GM12878 (cell line): ENCODE data around the gene ABI2. TPM values are rescaled to one million over a fixed set of nuclear protein-coding genes. Genes with fewer than 3 reads are reported as not detected.

Source experiments
- ATAC-seq: fragments of 200-7000 bp; cut with Tn5 transposase; 3 replicates; pipeline ENCODE4 v1.9.1; 2020; ENCODE audit warnings: mild to moderate bottlenecking, moderate library complexity
- BruUV-seq: library from RNA; stranded (reverse); fragments of 400-500 nt; replicated peaks from 2 replicates; lab custom pipeline; 2021; lab: Mats Ljungman, UMichigan
- CTCF ChIA-PET: fragments of 300-600 bp; sonication (Branson Sonifier 250); formaldehyde crosslinking; extraction: SDS; loops from one replicate; lab custom pipeline; 2021; ENCODE audit warnings: inconsistent platforms; lab: Yijun Ruan, JAX
- POLR2A ChIA-PET: fragments of 350-600 bp; formaldehyde crosslinking; extraction: SDS; loops from one replicate; lab custom pipeline; 2021; ENCODE audit warnings: inconsistent platforms; lab: Charles Lee
- RAD21 ChIA-PET: fragments of 300-600 bp; sonication (Branson Sonifier 250); formaldehyde crosslinking; loops from one replicate; lab custom pipeline; 2023; ENCODE audit warnings: antibody characterized with exemption; ENCODE audit not compliant: unreplicated experiment; lab: Charles Lee
- SMC1A ChIA-PET: fragments of 300-600 bp; sonication (Branson Sonifier 250); formaldehyde crosslinking; loops from one replicate; lab custom pipeline; 2023; ENCODE audit not compliant: unreplicated experiment, uncharacterized antibody; lab: Charles Lee
- DNase-seq: peaks from one replicate; pipeline ENCODE4 v3.0.0-alpha.2; 2011; ENCODE audit warnings: low read depth, low spot score
- FAIRE-seq: peaks from 3 replicates; lab custom pipeline; 2011; peaks lifted over from hg19 to GRCh38; lab: Jason Lieb, UNC
- H2AFZ ChIP-seq: 2 replicates; pipeline ENCODE4 v1.6.0; 2011; ENCODE audit warnings: low read depth, low read length, control low read depth; ENCODE audit not compliant: control insufficient read depth
- H3K27ac ChIP-seq: 2 replicates; pipeline ENCODE4 v1.5.1; 2011; ENCODE audit warnings: control low read depth; ENCODE audit not compliant: control insufficient read depth, insufficient read depth
- H3K27me3 ChIP-seq, 2 experiments: replicated peaks in 1 of 2; 2 replicates each; pipeline versions ENCODE4 v1.6.0 to v1.6.1; 2011; ENCODE audit warnings: low read length in 1 of 2; ENCODE audit not compliant: control insufficient read depth in 2 of 2, insufficient read depth in 2 of 2
- H3K36me3 ChIP-seq, 2 experiments: 2 replicates each; pipeline ENCODE4 v1.5.1; 2011; ENCODE audit warnings: low read length in 1 of 2; ENCODE audit not compliant: control insufficient read depth in 2 of 2, insufficient read depth in 2 of 2
- H3K4me1 ChIP-seq: 2 replicates; pipeline ENCODE4 v1.6.1; 2011; ENCODE audit warnings: mild to moderate bottlenecking, low read length, moderate library complexity, mixed read lengths; ENCODE audit not compliant: control insufficient read depth, insufficient read depth
- H3K4me2 ChIP-seq: 2 replicates; pipeline ENCODE4 v1.6.0; 2011; ENCODE audit warnings: control low read depth; ENCODE audit not compliant: control insufficient read depth, insufficient read depth
- H3K4me3 ChIP-seq: fragments of 200-600 bp; sonication (generic); 2 replicates; pipeline ENCODE4 v1.5.1; 2016
- H3K79me2 ChIP-seq: 2 replicates; pipeline ENCODE4 v1.6.0; 2011; ENCODE audit warnings: low read length; ENCODE audit not compliant: control insufficient read depth, insufficient read depth
- H3K9ac ChIP-seq: 2 replicates; pipeline ENCODE4 v1.8.0; 2011; ENCODE audit warnings: low read length, control low read depth, mixed read lengths; ENCODE audit not compliant: control insufficient read depth, insufficient read depth
- H3K9me3 ChIP-seq: replicated peaks from 3 replicates; pipeline ENCODE4 v1.5.1; 2011; ENCODE audit warnings: mild to moderate bottlenecking, low read length; ENCODE audit not compliant: control insufficient read depth, insufficient read depth
- H4K20me1 ChIP-seq: 2 replicates; pipeline ENCODE4 v1.6.0; 2011; ENCODE audit not compliant: control insufficient read depth, insufficient read depth
- CHD1 ChIP-seq: IDR thresholded peaks from 2 replicates; pipeline ENCODE4 v1.6.1; 2012; ENCODE audit warnings: low read depth, low read length, improper control_type of control experiment
- EGR1 ChIP-seq, 2 experiments: IDR thresholded peaks; 1 replicate in 1 of 2; 2 replicates in 1 of 2; pipeline ENCODE4 v1.6.1; 2011 to 2012; ENCODE audit warnings: low read depth in 2 of 2, low read length in 2 of 2, borderline replicate concordance in 1 of 2, mild to moderate bottlenecking in 1 of 2, moderate library complexity in 1 of 2
- MEF2A ChIP-seq: IDR thresholded peaks from 2 replicates; pipeline ENCODE4 v1.6.1; 2011; ENCODE audit warnings: low read depth, mild to moderate bottlenecking, low read length, moderate library complexity; ENCODE audit not compliant: insufficient read depth
- NFIC ChIP-seq: IDR thresholded peaks from 2 replicates; pipeline ENCODE4 v1.6.1; 2012; ENCODE audit warnings: low read depth, mild to moderate bottlenecking, inconsistent platforms, low read length, moderate library complexity
- PAX5 ChIP-seq: IDR thresholded peaks from 2 replicates; pipeline ENCODE4 v1.6.1; 2011; ENCODE audit warnings: low read depth, low read length, borderline replicate concordance
- POLR2A ChIP-seq: IDR thresholded peaks from 2 replicates; pipeline ENCODE4 v1.6.1; 2011; ENCODE audit warnings: low read depth, mild to moderate bottlenecking, low read length
- RUNX3 ChIP-seq: IDR thresholded peaks from 2 replicates; pipeline ENCODE4 v1.6.1; 2012; ENCODE audit warnings: low read length, inconsistent platforms
- SIN3A ChIP-seq: IDR thresholded peaks from 2 replicates; pipeline ENCODE4 v1.6.1; 2012; ENCODE audit warnings: low read depth, low read length, improper control_type of control experiment
- ZNF217 ChIP-seq: fragments of 450-650 bp; IDR thresholded peaks from 2 replicates; pipeline ENCODE4 v1.6.1; 2017; ENCODE audit warnings: antibody characterized with exemption, mild to moderate bottlenecking
- ZNF384 ChIP-seq: IDR thresholded peaks from 2 replicates; pipeline ENCODE4 v1.6.1; 2012; ENCODE audit warnings: low read depth, mild to moderate bottlenecking, low read length, improper control_type of control experiment, borderline replicate concordance
- ZNF622 ChIP-seq: fragments of 450-650 bp; IDR thresholded peaks from 2 replicates; pipeline ENCODE4 v1.6.1; 2017; ENCODE audit warnings: mild to moderate bottlenecking, inconsistent platforms
- WGBS: methylation state at CpG from one replicate; pipeline ENCODE4 v1.1.6; 2016; ENCODE audit warnings: low lambda C conversion rate; ENCODE audit not compliant: insufficient replicate concordance, insufficient coverage; ENCODE audit errors: missing lambda C conversion rate; 5-methylcytosine and 5-hydroxymethylcytosine counted together
- in situ Hi-C: fragments of 300-500 bp; cut with MboI; formaldehyde crosslinking; loops from 9 replicates; pipeline ENCODE4 v1.14.3; 2018; ENCODE audit warnings: mixed read lengths
- intact Hi-C: fragments of 100-400 bp; cut with micrococcal nuclease; formaldehyde crosslinking; loops from one replicate; pipeline ENCODE4 v1.14.2; 2022; ENCODE audit not compliant: unreplicated experiment
- polyA plus RNA-seq, 11 experiments: library from polyadenylated mRNA; depleted of rRNA in 4 of 11; unstranded in 6 of 11; stranded (reverse) in 5 of 11; fragments of >200 nt; fragmentation: Nextera tagmentation in 4 of 11; fragmentation: Illumina TruSeq in 1 of 11; extraction: Ambion mirVana in 4 of 11; extraction: Trizol in 1 of 11; gene quantifications; 1 replicate in 1 of 11; 2 replicates in 10 of 11; pipeline versions ENCODE4 v1.2.1 to v1.2.3, GENCODE V29; 2011 to 2016; ENCODE audit warnings: inconsistent platforms in 2 of 11, missing spikeins in 2 of 11, low read depth in 1 of 11
- total RNA-seq, 4 experiments: library from RNA; depleted of rRNA in 3 of 4; stranded (reverse); fragments of >200 nt in 3 of 4; fragmentation: Illumina TruSeq in 1 of 4; extraction: Trizol in 1 of 4; gene quantifications; 2 replicates each; pipeline versions ENCODE4 v1.2.1 to v1.2.3, GENCODE V29; 2013 to 2021
- TF ChIP-seq, protein P1 (sequence below): IDR thresholded peaks from 2 replicates; pipeline ENCODE4 v1.6.1; 2012; ENCODE audit warnings: low read depth, low read length, improper control_type of control experiment
- TF ChIP-seq, protein P2 (sequence below): fragments of 150-350 bp; IDR thresholded peaks from 2 replicates; pipeline ENCODE4 v1.6.1; 2016; ENCODE audit warnings: low read depth, low read length

Gene ABI2
- total and polyA plus RNA-seq, 10 of the 15 experiments (the other 5 are each of a cell fraction or from before 2014, with no cell fraction given), result 8.9 to 44.5 (median 30.3) TPM

DNA sequence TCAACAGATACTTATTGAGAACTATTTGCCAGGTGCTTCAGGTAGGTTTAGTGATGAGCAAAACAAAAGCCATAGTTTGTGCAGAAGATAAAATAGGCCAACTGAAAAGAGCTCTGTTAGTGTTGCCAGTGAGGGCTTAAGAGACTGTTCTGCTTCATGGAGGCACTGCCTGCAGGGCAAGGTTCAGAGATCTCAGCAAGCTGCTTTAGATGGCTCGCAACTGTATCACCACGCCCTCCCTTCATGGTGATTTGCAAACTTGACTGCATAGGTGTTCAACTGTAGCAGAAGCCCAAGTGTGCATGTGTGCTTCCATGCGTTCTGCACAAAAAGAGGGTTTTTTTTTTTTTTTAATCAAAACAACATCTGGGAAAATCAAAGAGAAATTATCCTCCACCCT lies 122.4 kb downstream of the ABI2 start:
- Histone ChIP-seq H3K4me3 (no peak overlapping the region), H3K27me3 (no peaks in the 10 kb centered on the region), H3K27ac (no peak overlapping the region), H3K4me2 (no peak overlapping the region), H3K9me3 (no peaks in the 10 kb centered on the region), H3K4me1 (no peaks in the 10 kb centered on the region), H3K9ac (no peak overlapping the region), H3K36me3 (no peaks in the 10 kb centered on the region), H4K20me1 (no peaks in the 10 kb centered on the region), H3K79me2 (no peaks in the 10 kb centered on the region), H2AFZ (no peak overlapping the region)
- TF ChIP-seq ZNF384 (no peak), SIN3A (no peak), ZNF622 (no peak), EGR1 (IDR thresholded peaks at IDR 0.05; ENCODE audit: borderline replicate concordance in 1 of 2, low read depth in 2 of 2, low read length in 2 of 2) (no peak), CHD1 (no peak), ZNF217 (no peak), PAX5 (no peak), RUNX3 (no peak), NFIC (no peak), POLR2A (no peak), MEF2A (no peak)
- TF ChIP-seq, protein P1, sequence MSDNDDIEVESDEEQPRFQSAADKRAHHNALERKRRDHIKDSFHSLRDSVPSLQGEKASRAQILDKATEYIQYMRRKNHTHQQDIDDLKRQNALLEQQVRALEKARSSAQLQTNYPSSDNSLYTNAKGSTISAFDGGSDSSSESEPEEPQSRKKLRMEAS, result no peak
- TF ChIP-seq, protein P2, sequence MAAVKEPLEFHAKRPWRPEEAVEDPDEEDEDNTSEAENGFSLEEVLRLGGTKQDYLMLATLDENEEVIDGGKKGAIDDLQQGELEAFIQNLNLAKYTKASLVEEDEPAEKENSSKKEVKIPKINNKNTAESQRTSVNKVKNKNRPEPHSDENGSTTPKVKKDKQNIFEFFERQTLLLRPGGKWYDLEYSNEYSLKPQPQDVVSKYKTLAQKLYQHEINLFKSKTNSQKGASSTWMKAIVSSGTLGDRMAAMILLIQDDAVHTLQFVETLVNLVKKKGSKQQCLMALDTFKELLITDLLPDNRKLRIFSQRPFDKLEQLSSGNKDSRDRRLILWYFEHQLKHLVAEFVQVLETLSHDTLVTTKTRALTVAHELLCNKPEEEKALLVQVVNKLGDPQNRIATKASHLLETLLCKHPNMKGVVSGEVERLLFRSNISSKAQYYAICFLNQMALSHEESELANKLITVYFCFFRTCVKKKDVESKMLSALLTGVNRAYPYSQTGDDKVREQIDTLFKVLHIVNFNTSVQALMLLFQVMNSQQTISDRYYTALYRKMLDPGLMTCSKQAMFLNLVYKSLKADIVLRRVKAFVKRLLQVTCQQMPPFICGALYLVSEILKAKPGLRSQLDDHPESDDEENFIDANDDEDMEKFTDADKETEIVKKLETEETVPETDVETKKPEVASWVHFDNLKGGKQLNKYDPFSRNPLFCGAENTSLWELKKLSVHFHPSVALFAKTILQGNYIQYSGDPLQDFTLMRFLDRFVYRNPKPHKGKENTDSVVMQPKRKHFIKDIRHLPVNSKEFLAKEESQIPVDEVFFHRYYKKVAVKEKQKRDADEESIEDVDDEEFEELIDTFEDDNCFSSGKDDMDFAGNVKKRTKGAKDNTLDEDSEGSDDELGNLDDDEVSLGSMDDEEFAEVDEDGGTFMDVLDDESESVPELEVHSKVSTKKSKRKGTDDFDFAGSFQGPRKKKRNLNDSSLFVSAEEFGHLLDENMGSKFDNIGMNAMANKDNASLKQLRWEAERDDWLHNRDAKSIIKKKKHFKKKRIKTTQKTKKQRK, result no peak
- SMC1A ChIA-PET, result interaction anchor here (0.6 to 1.1 kb wide), 2 partner anchors 10 to 433 kb away, joined by 3 read pairs; no protein-coding TSS in a partner anchor
- RAD21 ChIA-PET, result no interaction called here
- ATAC-seq, result no peak
- intact Hi-C loops (loop anchor here (5.0 kb wide), 1 partner anchor 618 kb away; no protein-coding TSS in a partner anchor), in situ Hi-C loops (no loop called here)
- no TSS peak for BruUV-seq
- WGBS, result 95% methylated on average over 3 of the region's 3 CpGs
- POLR2A ChIA-PET, result no interaction called here
- no peak for DNase-seq
- FAIRE-seq, result no peak
- CTCF ChIA-PET, result interaction anchor here (7.2 kb wide), 1 partner anchor 225 kb away, joined by 69 read pairs; no protein-coding TSS in a partner anchor
